Loucy (cell line): Measurements from ENCODE around the gene DGCR2.

ENCODE experiments used
- H2AFZ ChIP-seq: fragments of 200-600 bp; sonication (generic); 2 replicates; pipeline ENCODE4 v1.6.0; 2016; ENCODE audit warnings: antibody characterized with exemption, mild to moderate bottlenecking, low read length, moderate library complexity
- H3F3A ChIP-seq: fragments of 200-600 bp; 2 replicates; pipeline ENCODE4 v1.6.0; 2016; ENCODE audit warnings: antibody characterized with exemption, low read depth, mild to moderate bottlenecking
- H3K27me3 ChIP-seq: fragments of 200-600 bp; sonication (generic); 2 replicates; pipeline ENCODE4 v1.6.1; 2014; ENCODE audit warnings: low read length, mild to moderate bottlenecking; ENCODE audit not compliant: insufficient read depth, poor library complexity, severe bottlenecking
- H3K36me3 ChIP-seq: fragments of 200-600 bp; sonication (generic); 2 replicates; pipeline ENCODE4 v1.6.1; 2016; ENCODE audit warnings: low read length; ENCODE audit not compliant: insufficient read depth
- H3K4me1 ChIP-seq: fragments of 200-600 bp; sonication (generic); 2 replicates; pipeline ENCODE4 v1.5.1; 2014; ENCODE audit warnings: low read length, mild to moderate bottlenecking; ENCODE audit not compliant: insufficient read depth, poor library complexity, severe bottlenecking
- H3K4me2 ChIP-seq: fragments of 200-600 bp; sonication (generic); 2 replicates; pipeline ENCODE4 v1.6.0; 2014; ENCODE audit warnings: antibody characterized with exemption, low read length, low read depth, mild to moderate bottlenecking; ENCODE audit not compliant: poor library complexity, severe bottlenecking
- H3K4me3 ChIP-seq: fragments of 200-600 bp; sonication (generic); 2 replicates; pipeline ENCODE4 v1.5.1; 2014; ENCODE audit warnings: low read length, mild to moderate bottlenecking, mixed read lengths; ENCODE audit not compliant: poor library complexity, severe bottlenecking
- H3K79me2 ChIP-seq: fragments of 200-600 bp; sonication (generic); 2 replicates; pipeline ENCODE4 v1.6.1; 2014; ENCODE audit warnings: low read length; ENCODE audit not compliant: insufficient read depth
- H3K9ac ChIP-seq: fragments of 200-600 bp; sonication (generic); 2 replicates; pipeline ENCODE4 v1.6.0; 2014; ENCODE audit warnings: mild to moderate bottlenecking, low read depth, low read length, moderate library complexity; ENCODE audit not compliant: poor library complexity, severe bottlenecking
- H3K9me2 ChIP-seq: fragments of 200-600 bp; sonication (generic); replicated peaks from 2 replicates; pipeline ENCODE4 v1.6.1; 2016; ENCODE audit warnings: low read depth, low read length, mixed read lengths
- H3K9me3 ChIP-seq: fragments of 200-600 bp; sonication (generic); 2 replicates; pipeline ENCODE4 v1.6.1; 2014; ENCODE audit warnings: mild to moderate bottlenecking, antibody characterized with exemption, low read length, low read depth; ENCODE audit not compliant: insufficient read depth
- H4K20me1 ChIP-seq: fragments of 200-600 bp; sonication (generic); 2 replicates; pipeline ENCODE4 v1.6.0; 2014; ENCODE audit warnings: antibody characterized with exemption, low read length, mild to moderate bottlenecking; ENCODE audit not compliant: insufficient read depth, poor library complexity, severe bottlenecking
- EZH2phosphoT487 ChIP-seq: fragments of 200-600 bp; IDR thresholded peaks from 2 replicates; pipeline ENCODE4 v1.6.1; 2018; ENCODE audit warnings: antibody characterized with exemption, mild to moderate bottlenecking, moderate library complexity, borderline replicate concordance
- TF ChIP-seq, protein P1 (sequence below): fragments of 200-600 bp; sonication (generic); conservative IDR thresholded peaks from 2 replicates; pipeline ENCODE4 v1.5.1; 2014; ENCODE audit warnings: mild to moderate bottlenecking, antibody characterized with exemption, low read length

Gene DGCR2

GRCh38 chr22:19011075-19011474, 111.1 kb downstream of the DGCR2 start:
- Histone ChIP-seq H4K20me1 (no peaks in the 10 kb centered on the region), H3K9ac (no peak overlapping the region), H3K4me1 (no peaks in the 10 kb centered on the region), H2AFZ (no peak overlapping the region), H3K36me3 (no peaks in the 10 kb centered on the region), H3F3A (no peaks in the 10 kb centered on the region), H3K4me3 (no peak overlapping the region), H3K9me3 (no peaks in the 10 kb centered on the region), H3K27me3 (no peaks in the 10 kb centered on the region), H3K9me2 (no peaks in the 10 kb centered on the region), H3K79me2 (no peaks in the 10 kb centered on the region), H3K4me2 (no peak overlapping the region)
- TF ChIP-seq, protein P1, sequence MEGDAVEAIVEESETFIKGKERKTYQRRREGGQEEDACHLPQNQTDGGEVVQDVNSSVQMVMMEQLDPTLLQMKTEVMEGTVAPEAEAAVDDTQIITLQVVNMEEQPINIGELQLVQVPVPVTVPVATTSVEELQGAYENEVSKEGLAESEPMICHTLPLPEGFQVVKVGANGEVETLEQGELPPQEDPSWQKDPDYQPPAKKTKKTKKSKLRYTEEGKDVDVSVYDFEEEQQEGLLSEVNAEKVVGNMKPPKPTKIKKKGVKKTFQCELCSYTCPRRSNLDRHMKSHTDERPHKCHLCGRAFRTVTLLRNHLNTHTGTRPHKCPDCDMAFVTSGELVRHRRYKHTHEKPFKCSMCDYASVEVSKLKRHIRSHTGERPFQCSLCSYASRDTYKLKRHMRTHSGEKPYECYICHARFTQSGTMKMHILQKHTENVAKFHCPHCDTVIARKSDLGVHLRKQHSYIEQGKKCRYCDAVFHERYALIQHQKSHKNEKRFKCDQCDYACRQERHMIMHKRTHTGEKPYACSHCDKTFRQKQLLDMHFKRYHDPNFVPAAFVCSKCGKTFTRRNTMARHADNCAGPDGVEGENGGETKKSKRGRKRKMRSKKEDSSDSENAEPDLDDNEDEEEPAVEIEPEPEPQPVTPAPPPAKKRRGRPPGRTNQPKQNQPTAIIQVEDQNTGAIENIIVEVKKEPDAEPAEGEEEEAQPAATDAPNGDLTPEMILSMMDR: no peak
- no peak for TF ChIP-seq EZH2phosphoT487

GRCh38 chr22:19005905-19006304, 116.3 kb downstream of the DGCR2 start:
- Histone ChIP-seq H3K36me3 (no peaks in the 10 kb centered on the region), H3K4me3 (no peak overlapping the region), H3K9ac (no peak overlapping the region), H3K9me3 (no peaks in the 10 kb centered on the region), H3K79me2 (no peaks in the 10 kb centered on the region), H3F3A (no peaks in the 10 kb centered on the region), H3K9me2 (no peaks in the 10 kb centered on the region), H2AFZ (no peak overlapping the region), H3K27me3 (no peaks in the 10 kb centered on the region), H4K20me1 (no peaks in the 10 kb centered on the region), H3K4me1 (no peaks in the 10 kb centered on the region), H3K4me2 (no peak overlapping the region)
- TF ChIP-seq, protein P1: no peak
- TF ChIP-seq EZH2phosphoT487: no peak

GRCh38 chr22:19004471-19004870, 117.7 kb downstream of the DGCR2 start:
- no peaks in the 10 kb centered on the region for H3K36me3 ChIP-seq
- H3K4me1 ChIP-seq: no peaks in the 10 kb centered on the region
- H3K27me3 ChIP-seq: no peaks in the 10 kb centered on the region
- no peak overlapping the region for H3K4me2 ChIP-seq
- H3K4me3 ChIP-seq: no peak overlapping the region
- H3K9me2 ChIP-seq: no peaks in the 10 kb centered on the region
- TF ChIP-seq, protein P1: no peak
- TF ChIP-seq EZH2phosphoT487: no peak
- H3K9ac ChIP-seq: no peak overlapping the region
- no peaks in the 10 kb centered on the region for H3F3A ChIP-seq
- H2AFZ ChIP-seq: no peak overlapping the region
- H3K9me3 ChIP-seq: no peaks in the 10 kb centered on the region
- H4K20me1 ChIP-seq: no peaks in the 10 kb centered on the region
- no peaks in the 10 kb centered on the region for H3K79me2 ChIP-seq
